HepG2 (cell line): Measurements from ENCODE around the gene PLA2G12B. TPM values are rescaled to one million over a fixed set of nuclear protein-coding genes. Genes with fewer than 3 reads are reported as not detected.

Source experiments
- ATAC-seq: fragments of 200-7000 bp; cut with Tn5 transposase; 3 replicates; pipeline ENCODE4 v1.9.1; 2020; ENCODE audit warnings: mild to moderate bottlenecking, moderate library complexity
- BruUV-seq: library from RNA; stranded (reverse); fragments of 400-500 nt; replicated peaks from 2 replicates; lab custom pipeline; 2021; lab: Mats Ljungman, UMichigan
- CTCF ChIA-PET: fragments of 300-600 bp; formaldehyde crosslinking; extraction: SDS; loops from one replicate; lab custom pipeline; 2021; ENCODE audit warnings: low total read pairs, inconsistent platforms, low intra/inter-chr PET ratio; lab: Yijun Ruan, JAX
- POLR2A ChIA-PET: fragments of 350-600 bp; sonication (Branson Sonifier 250); formaldehyde crosslinking; loops from one replicate; lab custom pipeline; 2020; ENCODE audit warnings: antibody characterized with exemption, inconsistent platforms; lab: Yijun Ruan, JAX
- DNase-seq: peaks from one replicate; pipeline ENCODE4 v3.0.0-alpha.2; 2015; ENCODE audit warnings: low spot score
- FAIRE-seq: peaks from 3 replicates; lab custom pipeline; 2011; peaks lifted over from hg19 to GRCh38; lab: Jason Lieb, UNC
- H2AFZ ChIP-seq: one replicate; pipeline ENCODE4 v1.6.1; 2011; ENCODE audit warnings: low read length, inconsistent platforms
- H3K27ac ChIP-seq: fragments of 300-600 bp; 3 replicates; pipeline ENCODE4 v1.8.0; 2011; ENCODE audit warnings: mixed run types, mild to moderate bottlenecking, mixed read lengths, low read length, inconsistent platforms; ENCODE audit not compliant: insufficient read depth; ENCODE audit errors: extremely low read length
- H3K27me3 ChIP-seq, 2 experiments: fragments of 200-600 bp in 1 of 2; 2 replicates in 1 of 2; 3 replicates in 1 of 2; pipeline versions ENCODE4 v1.6.0 to v1.8.0; 2011; ENCODE audit warnings: low read length in 2 of 2, mild to moderate bottlenecking in 2 of 2, moderate library complexity in 2 of 2, inconsistent platforms in 1 of 2; ENCODE audit not compliant: insufficient read depth in 2 of 2, control insufficient read depth in 1 of 2
- H3K36me3 ChIP-seq, 2 experiments: fragments of 200-600 bp in 1 of 2; replicated peaks in 1 of 2; 2 replicates in 1 of 2; 3 replicates in 1 of 2; pipeline versions ENCODE4 v1.5.1 to v1.8.0; 2011; ENCODE audit warnings: low read length in 2 of 2, inconsistent platforms in 1 of 2; ENCODE audit not compliant: insufficient read depth in 2 of 2, control insufficient read depth in 1 of 2
- H3K4me1 ChIP-seq: 2 replicates; pipeline ENCODE4 v1.5.1; 2012; ENCODE audit warnings: low read length, inconsistent platforms; ENCODE audit not compliant: insufficient read depth
- H3K4me2 ChIP-seq: 2 replicates; pipeline ENCODE4 v1.6.0; 2011; ENCODE audit warnings: low read depth, low read length, inconsistent platforms
- H3K4me3 ChIP-seq, 3 experiments: fragments of 200-600 bp in 1 of 3; sonication (generic), shearing (Covaris generic) in 1 of 3; replicated peaks in 1 of 3; 2 replicates each; pipeline ENCODE4 v1.5.1; 2011 to 2016; ENCODE audit warnings: low read length in 3 of 3, inconsistent platforms in 2 of 3, low read depth in 2 of 3, mild to moderate bottlenecking in 2 of 3, control low read depth in 1 of 3, mixed read lengths in 1 of 3; ENCODE audit not compliant: insufficient read depth in 1 of 3
- H3K79me2 ChIP-seq: one replicate; pipeline ENCODE4 v1.6.1; 2011; ENCODE audit warnings: low read length, inconsistent platforms; ENCODE audit not compliant: insufficient read depth
- H3K9ac ChIP-seq: 2 replicates; pipeline ENCODE4 v1.6.0; 2011; ENCODE audit warnings: mild to moderate bottlenecking, low read depth, low read length, inconsistent platforms; ENCODE audit not compliant: insufficient read depth
- H3K9me3 ChIP-seq: 2 replicates; pipeline ENCODE4 v1.5.1; 2012; ENCODE audit warnings: mild to moderate bottlenecking, low read length
- H4K20me1 ChIP-seq: 2 replicates; pipeline ENCODE4 v1.6.0; 2011; ENCODE audit warnings: inconsistent platforms, mild to moderate bottlenecking, low read length, moderate library complexity; ENCODE audit not compliant: insufficient read depth
- NR2F1 ChIP-seq, 2 experiments: fragments of 450-650 bp in 1 of 2; formaldehyde crosslinking in 1 of 2; IDR thresholded peaks; 2 replicates each; pipeline versions ENCODE4 v1.5.0 to v1.6.1; 2016 to 2020; ENCODE audit warnings: mild to moderate bottlenecking in 1 of 2, missing compliant biosample characterization in 1 of 2, missing genetic modification reagents in 1 of 2, moderate library complexity in 1 of 2
- RARA ChIP-seq: IDR thresholded peaks from 2 replicates; pipeline ENCODE4 v1.6.1; 2016; ENCODE audit warnings: missing genetic modification reagents, missing compliant biosample characterization
- RFXAP ChIP-seq: sonication (generic); formaldehyde crosslinking; IDR thresholded peaks from 2 replicates; pipeline ENCODE4 v1.4.0; 2020; ENCODE audit warnings: missing genetic modification reagents, borderline replicate concordance
- TRIM24 ChIP-seq: sonication (generic); formaldehyde crosslinking; IDR thresholded peaks from 2 replicates; pipeline ENCODE4 v1.8.0; 2022; ENCODE audit warnings: mild to moderate bottlenecking, missing genetic modification reagents
- ZNF121 ChIP-seq: sonication (generic); formaldehyde crosslinking; IDR thresholded peaks from 2 replicates; pipeline ENCODE4 v1.5.0; 2020; ENCODE audit warnings: mild to moderate bottlenecking, missing genetic modification reagents
- ZNF614 ChIP-seq: IDR thresholded peaks from 2 replicates; pipeline ENCODE4 v1.6.1; 2018; ENCODE audit warnings: missing biosample characterization, missing genetic modification reagents, inconsistent platforms, borderline replicate concordance
- WGBS: methylation state at CpG from one replicate; pipeline ENCODE4 v1.1.6; 2017; ENCODE audit warnings: low lambda C conversion rate; 5-methylcytosine and 5-hydroxymethylcytosine counted together
- in situ Hi-C: cut with HindIII; loops from 2 replicates; pipeline ENCODE4 v1.10.0; 2017; ENCODE audit warnings: low pct_unique_long_range_greater_than_20kb; ENCODE audit not compliant: extremely low pct_ligation_motif_present
- intact Hi-C: fragments of 100-400 bp; cut with micrococcal nuclease; formaldehyde crosslinking; loops from one replicate; pipeline ENCODE4 v1.10.0; 2022; ENCODE audit not compliant: unreplicated experiment
- polyA plus RNA-seq, 8 experiments: library from polyadenylated mRNA; depleted of rRNA in 3 of 8; stranded (reverse) in 7 of 8; unstranded in 1 of 8; fragments of >200 nt; fragmentation: Illumina TruSeq in 4 of 8; extraction: Trizol in 4 of 8; gene quantifications; 2 replicates each; pipeline versions ENCODE4 v1.2.1 to v1.2.3, GENCODE V29; 2011 to 2016; ENCODE audit warnings: low read depth in 4 of 8, missing spikeins in 1 of 8, mixed read lengths in 1 of 8; ENCODE audit not compliant: insufficient read depth in 1 of 8
- total RNA-seq, 5 experiments: library from RNA; depleted of rRNA; stranded (reverse); fragments of >200 nt; fragmentation: Illumina TruSeq; extraction: Trizol; gene quantifications; 2 replicates each; pipeline ENCODE4 v1.2.3, GENCODE V29; 2016; ENCODE audit warnings: low read depth in 1 of 5
- TF ChIP-seq, protein P1 (sequence below): sonication (generic); formaldehyde crosslinking; IDR thresholded peaks from 2 replicates; pipeline ENCODE4 v1.5.0; 2020; ENCODE audit warnings: missing genetic modification reagents
- TF ChIP-seq, protein P2 (sequence below): sonication (generic); formaldehyde crosslinking; IDR thresholded peaks from 2 replicates; pipeline ENCODE4 v1.4.0; 2020; ENCODE audit warnings: missing genetic modification reagents
- TF ChIP-seq, protein P3 (sequence below): sonication (generic); formaldehyde crosslinking; IDR thresholded peaks from 2 replicates; pipeline ENCODE4 v1.8.0; 2023; ENCODE audit warnings: mild to moderate bottlenecking, missing genetic modification reagents

Gene PLA2G12B
- total and polyA plus RNA-seq, 2 of the 13 experiments (the other 11 are each of a cell fraction or from before 2014, with no cell fraction given): 7.7 to 38.0 TPM

DNA sequence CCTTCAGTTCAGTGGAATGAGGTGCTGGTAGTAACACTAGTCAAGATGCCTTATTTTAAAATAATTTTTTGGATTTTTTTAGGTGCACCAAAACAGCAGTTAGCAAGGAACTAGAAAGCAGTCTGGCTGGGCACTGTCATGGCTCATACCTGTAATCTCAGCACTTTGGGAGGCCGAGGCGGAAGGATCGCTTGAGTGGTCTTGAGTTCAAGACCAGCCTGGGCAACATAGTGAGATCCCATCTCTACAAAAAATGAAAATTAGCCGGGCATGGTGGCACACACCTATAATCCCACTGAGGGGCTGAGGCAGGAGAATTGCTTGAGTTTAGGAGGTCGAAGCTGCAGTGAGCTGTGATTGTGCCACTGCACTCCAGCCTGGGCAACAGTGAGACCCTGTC is 25.8 kb downstream of the PLA2G12B start:
- H4K20me1 ChIP-seq: no peaks in the 10 kb centered on the region
- H3K9me3 ChIP-seq: no peaks in the 10 kb centered on the region
- no peak overlapping the region for H2AFZ ChIP-seq
- no peaks in the 10 kb centered on the region for H3K27me3 ChIP-seq
- intact Hi-C loops: no loop called here
- no peaks in the 10 kb centered on the region for H3K79me2 ChIP-seq
- peaks cover 16% of the 10 kb centered on the region for H3K4me1 ChIP-seq
- TF ChIP-seq ZNF121 (CRISPR knock-in tag): 0 out of 2 replicates have a peak, but pooled peaks have one; percentile 18
- TF ChIP-seq, protein P1, sequence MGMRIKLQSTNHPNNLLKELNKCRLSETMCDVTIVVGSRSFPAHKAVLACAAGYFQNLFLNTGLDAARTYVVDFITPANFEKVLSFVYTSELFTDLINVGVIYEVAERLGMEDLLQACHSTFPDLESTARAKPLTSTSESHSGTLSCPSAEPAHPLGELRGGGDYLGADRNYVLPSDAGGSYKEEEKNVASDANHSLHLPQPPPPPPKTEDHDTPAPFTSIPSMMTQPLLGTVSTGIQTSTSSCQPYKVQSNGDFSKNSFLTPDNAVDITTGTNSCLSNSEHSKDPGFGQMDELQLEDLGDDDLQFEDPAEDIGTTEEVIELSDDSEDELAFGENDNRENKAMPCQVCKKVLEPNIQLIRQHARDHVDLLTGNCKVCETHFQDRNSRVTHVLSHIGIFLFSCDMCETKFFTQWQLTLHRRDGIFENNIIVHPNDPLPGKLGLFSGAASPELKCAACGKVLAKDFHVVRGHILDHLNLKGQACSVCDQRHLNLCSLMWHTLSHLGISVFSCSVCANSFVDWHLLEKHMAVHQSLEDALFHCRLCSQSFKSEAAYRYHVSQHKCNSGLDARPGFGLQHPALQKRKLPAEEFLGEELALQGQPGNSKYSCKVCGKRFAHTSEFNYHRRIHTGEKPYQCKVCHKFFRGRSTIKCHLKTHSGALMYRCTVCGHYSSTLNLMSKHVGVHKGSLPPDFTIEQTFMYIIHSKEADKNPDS (CRISPR knock-in tag): no peak
- TF ChIP-seq, all 625 proteins: peak for 1
- in situ Hi-C loops: no loop called here
- H3K4me3 ChIP-seq: no peak overlapping the region
- H3K27ac ChIP-seq: no peak overlapping the region
- DNase-seq: no peak
- no peak for FAIRE-seq
- 0 out of 5 replicates have a peak, but pooled peaks cover 0 to 4% of the 10 kb centered on the region in 2 experiments for H3K36me3 ChIP-seq
- H3K9ac ChIP-seq: no peak overlapping the region
- whole genome bisulfite sequencing: 75% methylated on average over 5 of the region's 5 CpGs
- no peak overlapping the region for H3K4me2 ChIP-seq
- ATAC-seq: no peak
- ChIA-PET CTCF (no interaction called here), POLR2A (no interaction called here)
- no TSS peak for BruUV-seq

DNA sequence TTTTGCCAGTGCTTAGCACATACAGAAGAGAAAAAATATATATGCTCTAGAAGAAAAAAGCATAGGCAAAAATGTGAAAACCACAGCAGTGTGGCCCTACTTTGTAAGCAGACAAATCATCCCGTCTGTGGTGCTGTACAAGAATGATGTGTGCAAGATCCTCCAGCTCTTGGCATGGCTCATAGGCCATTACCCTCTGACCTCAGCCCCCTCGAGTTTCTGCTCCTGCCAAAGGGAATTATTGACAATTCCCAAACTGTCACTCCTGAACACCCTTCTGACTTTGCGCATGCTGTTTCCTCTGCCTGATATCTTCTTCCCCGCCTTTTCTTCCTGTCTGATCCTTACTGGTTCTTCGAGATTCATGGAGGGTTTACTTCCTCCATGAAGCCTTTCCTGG is 27.1 kb downstream of the PLA2G12B start:
- Histone ChIP-seq H3K9me3 (no peaks in the 10 kb centered on the region), H3K27me3 (no peaks in the 10 kb centered on the region), H4K20me1 (no peaks in the 10 kb centered on the region), H3K79me2 (no peaks in the 10 kb centered on the region), H2AFZ (no peak overlapping the region), H3K4me1 (peaks cover 16% of the 10 kb centered on the region), H3K36me3 (0 out of 5 replicates have a peak, but pooled peaks cover 0 to 3% of the 10 kb centered on the region in 2 experiments), H3K9ac (no peak overlapping the region), H3K4me3 (no peak overlapping the region), H3K4me2 (no peak overlapping the region), H3K27ac (no peak overlapping the region)
- in situ Hi-C loops (no loop called here), intact Hi-C loops (no loop called here)
- 35% methylated on average over 5 of the region's 5 CpGs for WGBS
- POLR2A ChIA-PET: no interaction called here
- FAIRE-seq (no peak), DNase-seq (no peak), ATAC-seq (no peak)
- BruUV-seq: no TSS peak
- CTCF ChIA-PET: no interaction called here
- TF ChIP-seq, protein P2, sequence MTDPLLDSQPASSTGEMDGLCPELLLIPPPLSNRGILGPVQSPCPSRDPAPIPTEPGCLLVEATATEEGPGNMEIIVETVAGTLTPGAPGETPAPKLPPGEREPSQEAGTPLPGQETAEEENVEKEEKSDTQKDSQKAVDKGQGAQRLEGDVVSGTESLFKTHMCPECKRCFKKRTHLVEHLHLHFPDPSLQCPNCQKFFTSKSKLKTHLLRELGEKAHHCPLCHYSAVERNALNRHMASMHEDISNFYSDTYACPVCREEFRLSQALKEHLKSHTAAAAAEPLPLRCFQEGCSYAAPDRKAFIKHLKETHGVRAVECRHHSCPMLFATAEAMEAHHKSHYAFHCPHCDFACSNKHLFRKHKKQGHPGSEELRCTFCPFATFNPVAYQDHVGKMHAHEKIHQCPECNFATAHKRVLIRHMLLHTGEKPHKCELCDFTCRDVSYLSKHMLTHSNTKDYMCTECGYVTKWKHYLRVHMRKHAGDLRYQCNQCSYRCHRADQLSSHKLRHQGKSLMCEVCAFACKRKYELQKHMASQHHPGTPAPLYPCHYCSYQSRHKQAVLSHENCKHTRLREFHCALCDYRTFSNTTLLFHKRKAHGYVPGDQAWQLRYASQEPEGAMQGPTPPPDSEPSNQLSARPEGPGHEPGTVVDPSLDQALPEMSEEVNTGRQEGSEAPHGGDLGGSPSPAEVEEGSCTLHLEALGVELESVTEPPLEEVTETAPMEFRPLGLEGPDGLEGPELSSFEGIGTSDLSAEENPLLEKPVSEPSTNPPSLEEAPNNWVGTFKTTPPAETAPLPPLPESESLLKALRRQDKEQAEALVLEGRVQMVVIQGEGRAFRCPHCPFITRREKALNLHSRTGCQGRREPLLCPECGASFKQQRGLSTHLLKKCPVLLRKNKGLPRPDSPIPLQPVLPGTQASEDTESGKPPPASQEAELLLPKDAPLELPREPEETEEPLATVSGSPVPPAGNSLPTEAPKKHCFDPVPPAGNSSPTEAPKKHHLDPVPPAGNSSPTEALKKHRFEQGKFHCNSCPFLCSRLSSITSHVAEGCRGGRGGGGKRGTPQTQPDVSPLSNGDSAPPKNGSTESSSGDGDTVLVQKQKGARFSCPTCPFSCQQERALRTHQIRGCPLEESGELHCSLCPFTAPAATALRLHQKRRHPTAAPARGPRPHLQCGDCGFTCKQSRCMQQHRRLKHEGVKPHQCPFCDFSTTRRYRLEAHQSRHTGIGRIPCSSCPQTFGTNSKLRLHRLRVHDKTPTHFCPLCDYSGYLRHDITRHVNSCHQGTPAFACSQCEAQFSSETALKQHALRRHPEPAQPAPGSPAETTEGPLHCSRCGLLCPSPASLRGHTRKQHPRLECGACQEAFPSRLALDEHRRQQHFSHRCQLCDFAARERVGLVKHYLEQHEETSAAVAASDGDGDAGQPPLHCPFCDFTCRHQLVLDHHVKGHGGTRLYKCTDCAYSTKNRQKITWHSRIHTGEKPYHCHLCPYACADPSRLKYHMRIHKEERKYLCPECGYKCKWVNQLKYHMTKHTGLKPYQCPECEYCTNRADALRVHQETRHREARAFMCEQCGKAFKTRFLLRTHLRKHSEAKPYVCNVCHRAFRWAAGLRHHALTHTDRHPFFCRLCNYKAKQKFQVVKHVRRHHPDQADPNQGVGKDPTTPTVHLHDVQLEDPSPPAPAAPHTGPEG (CRISPR knock-in tag): no peak
- TF ChIP-seq, protein P3, sequence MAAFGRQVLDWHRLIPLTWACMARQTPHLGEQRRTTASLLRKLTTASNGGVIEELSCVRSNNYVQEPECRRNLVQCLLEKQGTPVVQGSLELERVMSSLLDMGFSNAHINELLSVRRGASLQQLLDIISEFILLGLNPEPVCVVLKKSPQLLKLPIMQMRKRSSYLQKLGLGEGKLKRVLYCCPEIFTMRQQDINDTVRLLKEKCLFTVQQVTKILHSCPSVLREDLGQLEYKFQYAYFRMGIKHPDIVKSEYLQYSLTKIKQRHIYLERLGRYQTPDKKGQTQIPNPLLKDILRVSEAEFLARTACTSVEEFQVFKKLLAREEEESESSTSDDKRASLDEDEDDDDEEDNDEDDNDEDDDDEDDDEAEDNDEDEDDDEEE (CRISPR knock-in tag): no peak
- TF ChIP-seq NR2F1 (CRISPR knock-in tag; IDR thresholded peaks at IDR 0.05) (no peak), RFXAP (no peak), TRIM24 (CRISPR knock-in tag) (no peak), ZNF614 (CRISPR knock-in tag) (no peak), RARA (no peak)
